Endothelial cell of umbilical vein (primary cell): ENCODE results near the gene ACBD3. TPM values are rescaled to one million over a fixed set of nuclear protein-coding genes. Genes with fewer than 3 reads are reported as not detected.
A peak's percentile ranks its signal among the peaks of the same experiment; 100 is the strongest.

Experiments
- BruUV-seq: library from RNA; stranded (reverse); fragments of 400-500 nt; replicated peaks from 2 replicates; lab custom pipeline; 2021; lab: Mats Ljungman, UMichigan
- CTCF ChIA-PET: fragments of 300-600, 350-600 bp; sonication (Branson Sonifier 250); formaldehyde crosslinking; loops from one replicate; lab custom pipeline; 2021; ENCODE audit warnings: antibody characterized with exemption, inconsistent platforms; lab: Charles Lee
- POLR2A ChIA-PET: fragments of 300-600, 350-600 bp; sonication (Branson Sonifier 250); formaldehyde crosslinking; loops from one replicate; lab custom pipeline; 2021; ENCODE audit warnings: antibody characterized with exemption, inconsistent platforms; lab: Charles Lee
- DNase-seq: peaks from one replicate; pipeline ENCODE4 v3.0.0-alpha.2; 2011; ENCODE audit warnings: low read depth, low spot score
- FAIRE-seq: peaks from 2 replicates; lab custom pipeline; 2011; peaks lifted over from hg19 to GRCh38; lab: Jason Lieb, UNC
- H2AFZ ChIP-seq: 2 replicates; pipeline ENCODE4 v1.6.0; 2012; ENCODE audit warnings: low read depth, low read length, control low read depth, inconsistent platforms
- H3K27ac ChIP-seq: 2 replicates; pipeline ENCODE4 v1.5.1; 2011; ENCODE audit warnings: low read depth, mild to moderate bottlenecking, control low read depth, low read length, moderate library complexity; ENCODE audit not compliant: insufficient read depth
- H3K27me3 ChIP-seq, 2 experiments: 2 replicates each; pipeline versions ENCODE4 v1.6.0 to v1.6.1; 2011; ENCODE audit warnings: low read length in 2 of 2, mixed read lengths in 1 of 2; ENCODE audit not compliant: control insufficient read depth in 2 of 2, insufficient read depth in 2 of 2
- H3K36me3 ChIP-seq, 2 experiments: 2 replicates in 1 of 2; 3 replicates in 1 of 2; pipeline ENCODE4 v1.5.1; 2011; ENCODE audit warnings: low read length in 2 of 2, mild to moderate bottlenecking in 1 of 2, moderate library complexity in 1 of 2; ENCODE audit not compliant: control insufficient read depth in 2 of 2, insufficient read depth in 2 of 2; ENCODE audit errors: extremely low read depth in 1 of 2
- H3K4me1 ChIP-seq: 3 replicates; pipeline ENCODE4 v1.5.1; 2011; ENCODE audit warnings: mild to moderate bottlenecking, low read length; ENCODE audit not compliant: control insufficient read depth, insufficient read depth; ENCODE audit errors: extremely low read depth
- H3K4me2 ChIP-seq: 2 replicates; pipeline ENCODE4 v1.6.1; 2011; ENCODE audit warnings: low read length, control low read depth, mixed read lengths; ENCODE audit not compliant: insufficient read depth
- H3K4me3 ChIP-seq, 3 experiments: fragments of 200-600 bp in 1 of 3; sonication (generic), shearing (Covaris generic) in 1 of 3; replicated peaks in 1 of 3; 2 replicates each; pipeline ENCODE4 v1.5.1; 2011 to 2016; ENCODE audit warnings: control low read depth in 3 of 3, low read length in 3 of 3, mild to moderate bottlenecking in 2 of 3, inconsistent platforms in 1 of 3, low read depth in 1 of 3, moderate library complexity in 1 of 3; ENCODE audit not compliant: insufficient read depth in 1 of 3
- H3K79me2 ChIP-seq: 2 replicates; pipeline ENCODE4 v1.6.0; 2012; ENCODE audit warnings: low read length, inconsistent platforms; ENCODE audit not compliant: control insufficient read depth, insufficient read depth
- H3K9ac ChIP-seq: replicated peaks from 2 replicates; pipeline ENCODE3; 2011; ENCODE audit warnings: low read length, control low read depth; ENCODE audit not compliant: insufficient read depth; ENCODE audit errors: extremely low read depth
- H3K9me1 ChIP-seq: replicated peaks from 3 replicates; pipeline ENCODE4 v1.6.0; 2011; ENCODE audit warnings: mild to moderate bottlenecking, low read length; ENCODE audit not compliant: control insufficient read depth, insufficient read depth; ENCODE audit errors: extremely low read depth
- H3K9me3 ChIP-seq: replicated peaks from 2 replicates; pipeline ENCODE4 v1.5.1; 2012; ENCODE audit warnings: low read length, inconsistent platforms; ENCODE audit not compliant: control insufficient read depth, insufficient read depth
- H4K20me1 ChIP-seq: replicated peaks from 2 replicates; pipeline ENCODE3; 2011; ENCODE audit warnings: mild to moderate bottlenecking, low read length; ENCODE audit not compliant: control insufficient read depth, insufficient read depth; ENCODE audit errors: extremely low read depth
- EZH2 ChIP-seq: IDR thresholded peaks from 2 replicates; pipeline ENCODE4 v1.6.1; 2012; ENCODE audit warnings: borderline replicate concordance, low read depth, mild to moderate bottlenecking, moderate library complexity, low read length, inconsistent platforms; ENCODE audit not compliant: severe bottlenecking
- FOS ChIP-seq: IDR thresholded peaks from 2 replicates; pipeline ENCODE4 v1.6.1; 2011; ENCODE audit warnings: mild to moderate bottlenecking, low read length, moderate library complexity, borderline replicate concordance; ENCODE audit not compliant: insufficient read depth
- MAX ChIP-seq: IDR thresholded peaks from 2 replicates; pipeline ENCODE4 v1.6.1; 2011; ENCODE audit not compliant: insufficient read depth, insufficient read length
- POLR2A ChIP-seq: IDR thresholded peaks from 2 replicates; pipeline ENCODE4 v1.6.1; 2012; ENCODE audit warnings: low read depth, mild to moderate bottlenecking, control low read depth, low read length
- POLR2AphosphoS5 ChIP-seq: IDR thresholded peaks from 2 replicates; pipeline ENCODE4 v1.6.1; 2012; ENCODE audit warnings: low read depth, mild to moderate bottlenecking, control low read depth, low read length, moderate library complexity; ENCODE audit not compliant: insufficient read depth
- dilution Hi-C: fragments of 300-500 bp; cut with MboI; formaldehyde crosslinking; loops from one replicate; pipeline ENCODE4 v1.15.0; 2019; ENCODE audit warnings: low sequenced_read_pairs; ENCODE audit not compliant: extremely low pct_ligation_motif_present
- intact Hi-C: fragments of 100-400 bp; cut with micrococcal nuclease; formaldehyde crosslinking; loops from one replicate; pipeline ENCODE4 v1.10.0; 2022
- polyA plus RNA-seq, 4 experiments: library from polyadenylated mRNA; depleted of rRNA in 3 of 4; stranded (reverse) in 3 of 4; unstranded in 1 of 4; fragments of >200 nt; gene quantifications; 2 replicates each; pipeline versions ENCODE4 v1.2.1 to v1.2.3, GENCODE V29; 2011 to 2012; ENCODE audit warnings: missing spikeins in 1 of 4
- total RNA-seq: library from RNA; stranded (reverse); gene quantifications from 2 replicates; pipeline ENCODE4 v1.2.3, GENCODE V29; 2021
- TF ChIP-seq, protein P1 (sequence below), 2 donors: IDR thresholded peaks; 1 replicate in 1 of 2; 2 replicates in 1 of 2; pipeline ENCODE4 v1.5.1; 2011; ENCODE audit warnings: low read length in 2 of 2, mild to moderate bottlenecking in 2 of 2, moderate library complexity in 2 of 2, control low read depth in 1 of 2, inconsistent platforms in 1 of 2, low read depth in 1 of 2; ENCODE audit not compliant: insufficient read depth in 1 of 2; ENCODE audit errors: extremely low read depth in 1 of 2

ACBD3 gene
- total and polyA plus RNA-seq, 2 donors (not counting 3 experiments of a cell fraction or from before 2014, with no cell fraction given) = 12.3 to 36.4 TPM

DNA sequence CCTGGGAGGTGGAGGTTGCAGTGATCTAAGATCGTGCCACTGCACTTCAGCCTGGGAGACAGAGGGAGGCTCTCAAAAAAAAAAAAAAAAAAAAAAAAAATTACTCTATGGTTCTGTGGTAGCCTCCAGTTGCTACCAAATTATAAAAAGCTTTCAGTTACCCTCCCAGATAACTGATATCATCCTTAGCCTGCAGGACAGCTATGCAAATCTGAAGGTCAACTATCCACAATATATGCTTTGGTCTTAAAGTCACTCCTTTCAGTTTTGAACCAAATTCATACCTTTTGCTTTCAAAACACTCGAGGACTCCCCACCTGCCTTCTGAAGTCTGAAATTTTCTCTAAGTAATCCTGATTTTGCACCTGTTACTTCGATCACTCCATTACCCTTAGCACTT is 40.1 kb upstream of the ACBD3 start:
- dilution Hi-C loops = no loop called here
- BruUV-seq = no TSS peak
- no peak overlapping the region for H3K27ac ChIP-seq
- no peak for FAIRE-seq
- DNase-seq = no peak
- H3K4me1 ChIP-seq = peaks cover 3% of the 10 kb centered on the region
- H3K79me2 ChIP-seq = no peaks in the 10 kb centered on the region
- no peaks in the 10 kb centered on the region for H3K9me3 ChIP-seq
- no peaks in the 10 kb centered on the region for H3K36me3 ChIP-seq
- POLR2A ChIA-PET = no interaction called here
- H4K20me1 ChIP-seq = no peaks in the 10 kb centered on the region
- intact Hi-C loops = no loop called here
- H3K9me1 ChIP-seq = no peaks in the 10 kb centered on the region
- H2AFZ ChIP-seq = no peak overlapping the region
- H3K9ac ChIP-seq = no peak overlapping the region
- CTCF ChIA-PET = interaction anchor here (0.7 kb wide), 1 partner anchor 111 kb away, joined by 3 read pairs; no protein-coding TSS in a partner anchor
- H3K27me3 ChIP-seq = no peaks in the 10 kb centered on the region
- TF ChIP-seq POLR2A = no peak
- H3K4me3 ChIP-seq = no peak overlapping the region
- no peak overlapping the region for H3K4me2 ChIP-seq

- H4K20me1 ChIP-seq = no peaks in the 10 kb centered on the region
- TF ChIP-seq POLR2AphosphoS5 (no peak), MAX (no peak), EZH2 (no peak), FOS (no peak)
- TF ChIP-seq, protein P1, sequence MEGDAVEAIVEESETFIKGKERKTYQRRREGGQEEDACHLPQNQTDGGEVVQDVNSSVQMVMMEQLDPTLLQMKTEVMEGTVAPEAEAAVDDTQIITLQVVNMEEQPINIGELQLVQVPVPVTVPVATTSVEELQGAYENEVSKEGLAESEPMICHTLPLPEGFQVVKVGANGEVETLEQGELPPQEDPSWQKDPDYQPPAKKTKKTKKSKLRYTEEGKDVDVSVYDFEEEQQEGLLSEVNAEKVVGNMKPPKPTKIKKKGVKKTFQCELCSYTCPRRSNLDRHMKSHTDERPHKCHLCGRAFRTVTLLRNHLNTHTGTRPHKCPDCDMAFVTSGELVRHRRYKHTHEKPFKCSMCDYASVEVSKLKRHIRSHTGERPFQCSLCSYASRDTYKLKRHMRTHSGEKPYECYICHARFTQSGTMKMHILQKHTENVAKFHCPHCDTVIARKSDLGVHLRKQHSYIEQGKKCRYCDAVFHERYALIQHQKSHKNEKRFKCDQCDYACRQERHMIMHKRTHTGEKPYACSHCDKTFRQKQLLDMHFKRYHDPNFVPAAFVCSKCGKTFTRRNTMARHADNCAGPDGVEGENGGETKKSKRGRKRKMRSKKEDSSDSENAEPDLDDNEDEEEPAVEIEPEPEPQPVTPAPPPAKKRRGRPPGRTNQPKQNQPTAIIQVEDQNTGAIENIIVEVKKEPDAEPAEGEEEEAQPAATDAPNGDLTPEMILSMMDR (IDR thresholded peaks at IDR 0.05; ENCODE audit: extremely low read depth in 1 of 2, insufficient read depth in 1 of 2, low read depth in 1 of 2, low read length in 2 of 2) = no peak
- no peaks in the 10 kb centered on the region for H3K9me1 ChIP-seq
- H3K27me3 ChIP-seq = no peaks in the 10 kb centered on the region
- FAIRE-seq (no peak), DNase-seq (peak; percentile 26)
- H3K9me3 ChIP-seq = no peaks in the 10 kb centered on the region
- H3K27ac ChIP-seq = no peak overlapping the region
- BruUV-seq = no TSS peak
- dilution Hi-C loops (no loop called here), intact Hi-C loops (no loop called here)
- ChIA-PET CTCF (interaction anchor here (0.5 to 1.7 kb wide), 3 partner anchors 27 to 295 kb away, joined by 3 to 9 read pairs (median 4); no protein-coding TSS in a partner anchor), POLR2A (no interaction called here)
- peaks cover 3% of the 10 kb centered on the region for H3K4me1 ChIP-seq
- peak overlapping the region; percentile 91 for H2AFZ ChIP-seq
- H3K36me3 ChIP-seq = no peaks in the 10 kb centered on the region
- peak overlapping the region; percentile 58 for H3K4me2 ChIP-seq
- peak overlapping the region; percentile 43 to 55 (median 50) for H3K4me3 ChIP-seq
- no peak overlapping the region for H3K9ac ChIP-seq
- H3K79me2 ChIP-seq = no peaks in the 10 kb centered on the region
Measured at GRCh38 chr1:226223786-226224244, 37.3 kb upstream of the ACBD3 start.
